Measurements from ENCODE around the gene ZMAT1.
"Not testable (repeated sequence)": the region's sequence is repeated elsewhere in the genome, so short reads cannot be mapped to it uniquely, and the experiment has no call there.

ZMAT1 gene

GRCh38 chrX:101931488-101932248, at the start of gene ZMAT1:
Gene ZMAT1, minus strand, starts transcription at chrX:101932027. Its CDS starts 19 bp downstream, at chrX:101932008.
- DNase-seq (ENCODE audit: low spot score): peak; percentile 93
- Histone ChIP-seq H3K27ac (peak within 1 kb of the TSS; percentile 87 to 95), H3K4me3 (peak within 1 kb of the TSS; percentile 70)
- TF ChIP-seq, protein P1, sequence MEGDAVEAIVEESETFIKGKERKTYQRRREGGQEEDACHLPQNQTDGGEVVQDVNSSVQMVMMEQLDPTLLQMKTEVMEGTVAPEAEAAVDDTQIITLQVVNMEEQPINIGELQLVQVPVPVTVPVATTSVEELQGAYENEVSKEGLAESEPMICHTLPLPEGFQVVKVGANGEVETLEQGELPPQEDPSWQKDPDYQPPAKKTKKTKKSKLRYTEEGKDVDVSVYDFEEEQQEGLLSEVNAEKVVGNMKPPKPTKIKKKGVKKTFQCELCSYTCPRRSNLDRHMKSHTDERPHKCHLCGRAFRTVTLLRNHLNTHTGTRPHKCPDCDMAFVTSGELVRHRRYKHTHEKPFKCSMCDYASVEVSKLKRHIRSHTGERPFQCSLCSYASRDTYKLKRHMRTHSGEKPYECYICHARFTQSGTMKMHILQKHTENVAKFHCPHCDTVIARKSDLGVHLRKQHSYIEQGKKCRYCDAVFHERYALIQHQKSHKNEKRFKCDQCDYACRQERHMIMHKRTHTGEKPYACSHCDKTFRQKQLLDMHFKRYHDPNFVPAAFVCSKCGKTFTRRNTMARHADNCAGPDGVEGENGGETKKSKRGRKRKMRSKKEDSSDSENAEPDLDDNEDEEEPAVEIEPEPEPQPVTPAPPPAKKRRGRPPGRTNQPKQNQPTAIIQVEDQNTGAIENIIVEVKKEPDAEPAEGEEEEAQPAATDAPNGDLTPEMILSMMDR (IDR thresholded peaks at IDR 0.05): no peak

DNA sequence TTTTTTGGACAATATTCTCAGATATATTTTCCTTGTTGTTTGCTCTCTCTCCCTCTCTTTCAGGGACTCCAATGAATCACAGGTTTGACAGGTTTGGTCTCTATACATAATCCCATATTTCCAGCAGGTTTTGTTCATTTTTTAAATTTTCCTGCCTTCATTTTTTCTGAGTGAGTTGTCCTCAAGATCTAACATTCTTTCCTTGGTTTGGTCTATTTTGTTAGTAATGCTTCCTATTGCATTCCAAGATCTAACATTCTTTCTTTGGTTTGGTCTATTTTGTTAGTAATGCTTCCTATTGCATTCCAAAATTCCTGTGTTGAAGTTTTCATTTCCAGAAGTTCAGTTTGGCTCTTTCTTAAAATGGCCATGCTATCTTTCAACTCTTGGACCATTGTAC, 45.3 kb upstream of the ZMAT1 start:
- no peak overlapping the region for H3K4me3 ChIP-seq
- TF ChIP-seq, protein P1 (IDR thresholded peaks at IDR 0.05): no peak
- no peak for DNase-seq (ENCODE audit: low spot score)
- no peak overlapping the region for H3K27ac ChIP-seq

- H3K4me3 ChIP-seq: no peak overlapping the region
- TF ChIP-seq, protein P1 (IDR thresholded peaks at IDR 0.05): no peak
- no peak for DNase-seq (ENCODE audit: low spot score)
- no peak overlapping the region for H3K27ac ChIP-seq
These were observed 41.2 kb upstream of the ZMAT1 start for GRCh38 chrX:101973066-101973465.

- not testable (repeated sequence) for H3K4me3 ChIP-seq; H3K27ac ChIP-seq; DNase-seq (ENCODE audit: low spot score)
These were observed 33.2 kb upstream of the ZMAT1 start for GRCh38 chrX:101964923-101965539.

GRCh38 chrX:101958139-101958538, 26.3 kb upstream of the ZMAT1 start:
- DNase-seq (ENCODE audit: low spot score): no peak
- TF ChIP-seq, protein P1 (IDR thresholded peaks at IDR 0.05): no peak
- Histone ChIP-seq H3K4me3 (no peak overlapping the region), H3K27ac (no peak overlapping the region)

DNA sequence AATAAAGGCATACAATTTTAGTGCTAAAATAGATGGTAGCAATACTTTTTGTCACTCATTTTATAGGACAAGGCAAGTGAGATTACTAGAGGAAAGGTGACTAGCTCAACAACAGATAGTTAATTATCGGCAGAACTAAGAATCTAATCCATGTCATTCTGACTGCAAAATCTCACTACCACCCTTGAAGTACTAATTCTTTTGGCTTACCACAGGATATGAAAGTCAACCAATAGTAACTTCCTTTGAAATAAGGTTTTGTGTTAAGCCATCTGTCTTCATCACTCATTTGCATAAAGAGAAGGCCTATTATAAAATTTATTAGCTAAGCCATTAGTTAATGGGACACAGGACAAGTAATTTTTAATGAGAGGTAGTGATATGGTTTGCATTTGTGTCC, 25.3 kb upstream of the ZMAT1 start:
- no peak overlapping the region for H3K4me3 ChIP-seq
- TF ChIP-seq, protein P1 (IDR thresholded peaks at IDR 0.05): no peak
- DNase-seq (ENCODE audit: low spot score): no peak
- H3K27ac ChIP-seq: no peak overlapping the region

- TF ChIP-seq, protein P1 (IDR thresholded peaks at IDR 0.05): no peak
- no peak for DNase-seq (ENCODE audit: low spot score)
- Histone ChIP-seq H3K4me3 (no peak overlapping the region), H3K27ac (no peak overlapping the region)
These were observed 24.7 kb upstream of the ZMAT1 start for GRCh38 chrX:101956556-101956955.

All from coronary artery (tissue), 2 donors.